H1 (cell line): ENCODE results near the gene KLRF1. TPM values are rescaled to one million over a fixed set of nuclear protein-coding genes. Genes with fewer than 3 reads are reported as not detected.

Experiments
- PHF8 ChIP-seq: fragments of 200-600 bp; sonication (generic); conservative IDR thresholded peaks from 2 replicates; pipeline ENCODE4 v1.7.1; 2012; ENCODE audit warnings: low read depth, mild to moderate bottlenecking, inconsistent platforms, low read length, moderate library complexity
- SIN3A ChIP-seq, 2 experiments: IDR thresholded peaks in 1 of 2; conservative IDR thresholded peaks in 1 of 2; 2 replicates each; pipeline ENCODE4 v1.6.1; 2011 to 2012; ENCODE audit warnings: low read length in 2 of 2, improper control_type of control experiment in 1 of 2, low read depth in 1 of 2, mild to moderate bottlenecking in 1 of 2
- polyA plus RNA-seq, 7 experiments: library from polyadenylated mRNA; depleted of rRNA in 3 of 7; stranded (reverse) in 5 of 7; unstranded in 2 of 7; fragments of >200 nt in 5 of 7; fragments of 200-250 nt in 2 of 7; gene quantifications; 1 replicate in 5 of 7; 2 replicates in 1 of 7; 4 replicates in 1 of 7; pipeline versions ENCODE4 v1.2.1 to v1.2.3, GENCODE V29; 2011 to 2013; ENCODE audit warnings: missing spikeins in 2 of 7, mixed read lengths in 2 of 7
- total RNA-seq: library from RNA; stranded (reverse); fragmentation: NEBNext Ultra II Directional; extraction: Animal tissue kit (Norgen Biotek cat#: 25700); gene quantifications from 2 replicates; pipeline ENCODE4 v1.2.1, GENCODE V29; 2021

Gene KLRF1
- total and polyA plus RNA-seq, 2 of the 8 experiments (the other 6 are each of a cell fraction or from before 2014, with no cell fraction given): not detected

DNA sequence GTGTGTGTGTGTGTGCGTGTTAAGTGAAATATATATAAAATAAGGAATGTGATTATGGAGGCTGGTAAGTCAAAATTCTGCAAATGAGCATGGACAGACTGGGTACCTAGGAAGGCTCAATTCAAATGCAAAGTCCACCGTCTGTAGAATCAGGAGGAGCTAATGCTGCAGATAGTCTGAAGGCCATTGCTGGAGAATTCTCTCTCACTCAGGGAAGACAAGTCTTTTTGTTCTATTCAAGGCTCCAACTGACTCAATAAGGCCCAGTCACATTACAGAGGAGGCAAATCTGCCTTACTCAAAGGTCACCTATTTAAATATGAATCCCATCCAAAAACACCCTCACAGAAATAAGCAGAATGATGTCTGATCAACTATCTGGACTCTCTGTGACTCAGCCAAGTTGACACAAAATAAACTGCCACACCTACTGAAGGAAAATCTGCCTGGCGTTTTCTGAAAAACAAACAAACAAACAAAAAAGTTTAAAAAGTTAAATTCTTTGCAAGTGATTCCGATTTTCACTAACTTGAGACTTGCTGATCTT lies 53.3 kb downstream of the KLRF1 start (continued):
- TF ChIP-seq SIN3A (conservative IDR thresholded peaks at IDR 0.05 in 1 of 2, IDR thresholded peaks at IDR 0.05 in 1 of 2; ENCODE audit: low read depth in 1 of 2, low read length in 2 of 2): no peak
- no peak for TF ChIP-seq PHF8
- TF ChIP-seq, all 59 proteins: peak for 0
